OCI-LY3 (cell line): Measurements from ENCODE around the gene LDHAL6A.

Experiments
- CTCF ChIP-seq: fragments of 200-600, 300-600 bp; sonication (generic); IDR thresholded peaks from 2 replicates; pipeline ENCODE4 v1.5.1; 2014; ENCODE audit warnings: antibody characterized with exemption, low read length, low read depth
- EZH2phosphoT487 ChIP-seq: fragments of 200-600 bp; shearing (Covaris generic); IDR thresholded peaks from 2 replicates; pipeline ENCODE4 v1.6.1; 2018; ENCODE audit warnings: antibody characterized with exemption, mixed run types, low read depth

GRCh38 chr11:18523084-18523483 lies 67.4 kb downstream of the LDHAL6A start:
- no peak for TF ChIP-seq CTCF
- no peak for TF ChIP-seq EZH2phosphoT487
